Sigmoid colon (tissue), 4 donors: ENCODE data around the gene LGALS3.

ENCODE experiments used
- CTCF ChIP-seq, 4 experiments: fragments of 450-650 bp in 3 of 4; fragments of 200-600 bp in 1 of 4; IDR thresholded peaks; one replicate each; pipeline ENCODE4 v1.5.1; 2016 to 2019; ENCODE audit warnings: antibody characterized with exemption in 4 of 4, mild to moderate bottlenecking in 3 of 4, moderate library complexity in 2 of 4
- EP300 ChIP-seq, 4 donors: sonication (generic); formaldehyde crosslinking; IDR thresholded peaks; one replicate each; pipeline ENCODE4 v1.6.1; 2017; ENCODE audit warnings: antibody characterized with exemption in 4 of 4
- POLR2A ChIP-seq, 2 donors: fragments of 450-650 bp; IDR thresholded peaks; one replicate each; pipeline ENCODE4 v1.6.1; 2016; ENCODE audit warnings: antibody characterized with exemption in 2 of 2, mild to moderate bottlenecking in 2 of 2, moderate library complexity in 2 of 2

- TF ChIP-seq CTCF (IDR thresholded peaks at IDR 0.05), result no peak
- TF ChIP-seq EP300 (IDR thresholded peaks at IDR 0.05), result no peak
- no peak for TF ChIP-seq POLR2A (IDR thresholded peaks at IDR 0.05)
Measured at GRCh38 chr14:55136241-55136640, 7.2 kb downstream of the LGALS3 start.
